CD14-positive monocyte (primary cell): ENCODE data around the gene NTM. TPM values are rescaled to one million over a fixed set of nuclear protein-coding genes. Genes with fewer than 3 reads are reported as not detected.

Source experiments
- DNase-seq, 3 donors: peaks; one replicate each; pipeline ENCODE4 v3.0.0-alpha.2; 2011 to 2022
- H2AFZ ChIP-seq: 2 replicates; pipeline ENCODE4 v1.6.0; 2012; ENCODE audit warnings: mild to moderate bottlenecking, low read depth, low read length, inconsistent platforms; ENCODE audit not compliant: insufficient read depth, poor library complexity, severe bottlenecking
- H3K27ac ChIP-seq, 2 donors: 1 replicate in 1 of 2; 2 replicates in 1 of 2; pipeline ENCODE4 v1.5.1; 2012 to 2013; ENCODE audit warnings: low read length in 2 of 2, control low read depth in 1 of 2, inconsistent platforms in 1 of 2, low read depth in 1 of 2, mild to moderate bottlenecking in 1 of 2
- H3K27me3 ChIP-seq, 2 donors: one replicate each; pipeline versions ENCODE4 v1.6.0 to v1.6.1; 2011 to 2013; ENCODE audit warnings: low read length in 2 of 2; ENCODE audit not compliant: control insufficient read depth in 2 of 2, insufficient read depth in 2 of 2
- H3K36me3 ChIP-seq, 2 donors: replicated peaks in 1 of 2; 1 replicate in 1 of 2; 2 replicates in 1 of 2; pipeline versions ENCODE4 v1.5.1 to v1.6.1; 2012 to 2013; ENCODE audit warnings: low read length in 2 of 2, control low read depth in 1 of 2, inconsistent platforms in 1 of 2, mild to moderate bottlenecking in 1 of 2; ENCODE audit not compliant: insufficient read depth in 2 of 2, control insufficient read depth in 1 of 2
- H3K4me1 ChIP-seq, 2 donors: 1 replicate in 1 of 2; 2 replicates in 1 of 2; pipeline versions ENCODE4 v1.5.1 to v1.6.1; 2012 to 2013; ENCODE audit warnings: low read length in 2 of 2, control low read depth in 1 of 2, inconsistent platforms in 1 of 2, mild to moderate bottlenecking in 1 of 2, moderate library complexity in 1 of 2; ENCODE audit not compliant: insufficient read depth in 2 of 2, control insufficient read depth in 1 of 2
- H3K4me2 ChIP-seq: replicated peaks from 2 replicates; pipeline ENCODE3; 2012; ENCODE audit warnings: low read length, moderate library complexity, mild to moderate bottlenecking; ENCODE audit not compliant: poor library complexity, severe bottlenecking; ENCODE audit errors: extremely low read depth
- H3K4me3 ChIP-seq, 3 experiments: fragments of 200-600 bp in 1 of 3; sonication (generic) in 1 of 3; replicated peaks in 1 of 3; 1 replicate in 2 of 3; 2 replicates in 1 of 3; pipeline ENCODE4 v1.5.1; 2011 to 2013; ENCODE audit warnings: low read length in 3 of 3, mild to moderate bottlenecking in 3 of 3, control low read depth in 2 of 3, low read depth in 2 of 3, inconsistent platforms in 1 of 3, moderate library complexity in 1 of 3
- H3K79me2 ChIP-seq: 2 replicates; pipeline ENCODE4 v1.6.0; 2012; ENCODE audit warnings: mild to moderate bottlenecking, control low read depth, inconsistent platforms, low read length, moderate library complexity; ENCODE audit not compliant: insufficient read depth
- H3K9ac ChIP-seq: 2 replicates; pipeline ENCODE4 v1.6.0; 2017; ENCODE audit warnings: low read length, mild to moderate bottlenecking; ENCODE audit not compliant: insufficient read depth, poor library complexity, severe bottlenecking
- H3K9me3 ChIP-seq, 2 donors: replicated peaks in 1 of 2; 1 replicate in 1 of 2; 2 replicates in 1 of 2; pipeline versions ENCODE4 v1.5.1 to v1.6.1; 2012 to 2013; ENCODE audit warnings: low read length in 2 of 2, control low read depth in 1 of 2; ENCODE audit not compliant: control insufficient read depth in 1 of 2, insufficient read depth in 1 of 2
- H4K20me1 ChIP-seq: 2 replicates; pipeline ENCODE4 v1.6.0; 2012; ENCODE audit warnings: mild to moderate bottlenecking, low read length, control low read depth, moderate library complexity; ENCODE audit not compliant: insufficient read depth
- H3K27ac Mint-ChIP-seq, 7 donors: one replicate each; pipeline ENCODE4 v1.8.0; 2020; ENCODE audit warnings: mild to moderate bottlenecking in 7 of 7, mixed read lengths in 7 of 7, moderate library complexity in 6 of 7, inconsistent platforms in 2 of 7
- H3K27me3 Mint-ChIP-seq, 3 donors: one replicate each; pipeline ENCODE4 v1.8.0; 2021 to 2022; ENCODE audit warnings: low read depth in 3 of 3, mild to moderate bottlenecking in 3 of 3, mixed read lengths in 3 of 3, moderate library complexity in 3 of 3, inconsistent platforms in 1 of 3
- H3K36me3 Mint-ChIP-seq, 2 donors: one replicate each; pipeline ENCODE4 v1.8.0; 2020; ENCODE audit warnings: mixed read lengths in 2 of 2, inconsistent platforms in 1 of 2, mild to moderate bottlenecking in 1 of 2
- H3K4me1 Mint-ChIP-seq: one replicate; pipeline ENCODE4 v1.8.0; 2020; ENCODE audit warnings: mild to moderate bottlenecking, mixed read lengths
- H3K4me3 Mint-ChIP-seq, 2 donors: one replicate each; pipeline ENCODE4 v1.8.0; 2020; ENCODE audit warnings: mild to moderate bottlenecking in 2 of 2, mixed read lengths in 2 of 2, moderate library complexity in 1 of 2
- H3K9me3 Mint-ChIP-seq, 7 donors: one replicate each; pipeline ENCODE4 v1.8.0; 2020 to 2022; ENCODE audit warnings: mixed read lengths in 7 of 7, mild to moderate bottlenecking in 6 of 7, moderate library complexity in 6 of 7, inconsistent platforms in 2 of 7
- WGBS: methylation state at CpG from one replicate; pipeline ENCODE4 v1.1.5; 2013; ENCODE audit warnings: missing lambda C conversion rate; ENCODE audit not compliant: insufficient coverage; 5-methylcytosine and 5-hydroxymethylcytosine counted together
- intact Hi-C, 2 donors: fragments of 100-400 bp; cut with micrococcal nuclease; formaldehyde crosslinking; loops; one replicate each; pipeline versions ENCODE4 v1.15.0 to v1.15.1; 2023
- polyA plus RNA-seq, 3 donors: library from polyadenylated mRNA; depleted of rRNA in 1 of 3; unstranded in 2 of 3; stranded (reverse) in 1 of 3; fragments of 300-500 nt in 2 of 3; fragments of >200 nt in 1 of 3; fragmentation: Illumina TruSeq in 2 of 3; gene quantifications; 1 replicate in 2 of 3; 2 replicates in 1 of 3; pipeline ENCODE4 v1.2.3, GENCODE V29; 2012 to 2021
- TF ChIP-seq, protein P1 (sequence below): fragments of 200-600 bp; IDR thresholded peaks from one replicate; pipeline ENCODE4 v1.8.0; 2022; ENCODE audit warnings: antibody characterized with exemption, mild to moderate bottlenecking

NTM gene
- polyA plus RNA-seq, 3 donors, result not detected

DNA sequence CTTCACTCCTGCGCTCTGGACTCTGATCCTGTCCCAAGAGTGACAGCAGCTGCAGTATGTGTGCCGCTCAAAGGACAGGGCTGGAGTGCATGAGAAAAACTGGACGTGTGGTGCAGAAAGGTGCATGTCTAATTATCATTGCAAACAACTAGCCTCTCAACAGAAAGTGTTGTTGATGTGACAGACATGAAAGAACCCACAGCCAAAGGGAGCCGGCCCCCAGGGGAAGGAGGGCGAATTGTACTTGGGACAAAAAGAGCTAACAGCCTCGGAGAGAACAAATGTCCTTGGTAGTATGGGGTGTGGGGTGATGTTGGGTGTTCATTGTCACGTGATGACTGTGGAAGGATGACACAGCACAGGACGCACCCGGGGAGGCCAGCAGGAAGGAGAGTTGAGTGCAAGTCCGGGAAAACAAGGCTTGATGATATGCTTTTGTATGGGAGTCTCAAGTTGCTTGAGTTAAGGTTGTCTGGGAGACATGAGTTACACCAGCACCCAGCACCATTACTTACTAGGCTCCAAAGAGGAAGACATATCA, 325.5 kb downstream of the NTM start:
- intact Hi-C loops, result no loop called here
- DNase-seq, result no peak
- peaks cover 0 to 4% (median 0%) of the 10 kb centered on the region in 7 donors for H3K9me3 Mint-ChIP-seq
- H3K27me3 Mint-ChIP-seq, result peaks cover 18 to 42% (median 20%) of the 10 kb centered on the region in 3 donors
- TF ChIP-seq, protein P1, sequence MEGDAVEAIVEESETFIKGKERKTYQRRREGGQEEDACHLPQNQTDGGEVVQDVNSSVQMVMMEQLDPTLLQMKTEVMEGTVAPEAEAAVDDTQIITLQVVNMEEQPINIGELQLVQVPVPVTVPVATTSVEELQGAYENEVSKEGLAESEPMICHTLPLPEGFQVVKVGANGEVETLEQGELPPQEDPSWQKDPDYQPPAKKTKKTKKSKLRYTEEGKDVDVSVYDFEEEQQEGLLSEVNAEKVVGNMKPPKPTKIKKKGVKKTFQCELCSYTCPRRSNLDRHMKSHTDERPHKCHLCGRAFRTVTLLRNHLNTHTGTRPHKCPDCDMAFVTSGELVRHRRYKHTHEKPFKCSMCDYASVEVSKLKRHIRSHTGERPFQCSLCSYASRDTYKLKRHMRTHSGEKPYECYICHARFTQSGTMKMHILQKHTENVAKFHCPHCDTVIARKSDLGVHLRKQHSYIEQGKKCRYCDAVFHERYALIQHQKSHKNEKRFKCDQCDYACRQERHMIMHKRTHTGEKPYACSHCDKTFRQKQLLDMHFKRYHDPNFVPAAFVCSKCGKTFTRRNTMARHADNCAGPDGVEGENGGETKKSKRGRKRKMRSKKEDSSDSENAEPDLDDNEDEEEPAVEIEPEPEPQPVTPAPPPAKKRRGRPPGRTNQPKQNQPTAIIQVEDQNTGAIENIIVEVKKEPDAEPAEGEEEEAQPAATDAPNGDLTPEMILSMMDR, result no peak
- Histone ChIP-seq H3K4me3 (no peak overlapping the region), H3K9ac (no peak overlapping the region), H2AFZ (no peak overlapping the region), H3K36me3 (no peaks in the 10 kb centered on the region), H3K27me3 (peaks cover 2 to 15% of the 10 kb centered on the region in 2 donors), H3K4me1 (no peaks in the 10 kb centered on the region), H3K4me2 (no peak overlapping the region), H3K79me2 (no peaks in the 10 kb centered on the region), H4K20me1 (no peaks in the 10 kb centered on the region), H3K9me3 (no peaks in the 10 kb centered on the region), H3K27ac (no peak overlapping the region)
- H3K4me1 Mint-ChIP-seq, result peaks cover 2% of the 10 kb centered on the region
- no peaks in the 10 kb centered on the region for H3K36me3 Mint-ChIP-seq
- peak overlapping the region in 1 of 2 donors; percentile 56 for H3K4me3 Mint-ChIP-seq
- no peak overlapping the region for H3K27ac Mint-ChIP-seq
- 62% methylated on average over 3 of the region's 10 CpGs for WGBS

DNA sequence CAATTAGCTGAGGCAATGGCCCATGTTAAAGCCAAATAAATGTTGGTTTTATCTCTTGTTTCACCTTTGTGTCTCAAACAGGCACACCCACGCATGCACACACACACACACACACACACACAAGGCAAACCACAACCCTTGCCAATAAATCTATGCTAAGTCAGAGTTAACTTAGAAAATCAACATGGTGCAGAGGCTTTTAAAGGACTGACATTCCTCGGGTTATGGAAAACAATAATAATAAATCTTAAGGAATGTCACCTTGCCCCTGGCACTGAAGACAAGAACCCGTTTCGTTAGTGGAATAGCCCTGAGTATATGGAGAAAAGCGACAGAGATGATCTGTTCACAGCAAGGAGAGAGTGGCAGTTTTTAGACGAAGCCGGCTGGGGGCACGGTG, 326.3 kb downstream of the NTM start:
- no peak overlapping the region for H3K27ac Mint-ChIP-seq
- peaks cover 2% of the 10 kb centered on the region for H3K4me1 Mint-ChIP-seq

More for the DNA sequence above, 326.3 kb downstream of the NTM start:
- Histone ChIP-seq H3K9me3 (no peaks in the 10 kb centered on the region), H3K36me3 (no peaks in the 10 kb centered on the region), H4K20me1 (no peaks in the 10 kb centered on the region), H3K27ac (no peak overlapping the region), H3K4me2 (no peak overlapping the region), H3K4me1 (no peaks in the 10 kb centered on the region), H3K9ac (no peak overlapping the region), H3K79me2 (no peaks in the 10 kb centered on the region), H2AFZ (no peak overlapping the region), H3K27me3 (peaks cover 2 to 15% of the 10 kb centered on the region in 2 donors), H3K4me3 (no peak overlapping the region)
- WGBS, result 82% methylated on average over 3 of the region's 8 CpGs
- Mint-ChIP-seq H3K36me3 (no peaks in the 10 kb centered on the region), H3K27me3 (peaks cover 18 to 42% (median 19%) of the 10 kb centered on the region in 3 donors), H3K9me3 (peaks cover 0 to 3% (median 0%) of the 10 kb centered on the region in 7 donors), H3K4me3 (no peak overlapping the region)
- TF ChIP-seq, protein P1, result no peak
- DNase-seq, result no peak
- intact Hi-C loops, result no loop called here
